ENCODE results near the gene ARHGAP18.
"Not testable (repeated sequence)": the region's sequence is repeated elsewhere in the genome, so short reads cannot be mapped to it uniquely, and the experiment has no call there.

DNA sequence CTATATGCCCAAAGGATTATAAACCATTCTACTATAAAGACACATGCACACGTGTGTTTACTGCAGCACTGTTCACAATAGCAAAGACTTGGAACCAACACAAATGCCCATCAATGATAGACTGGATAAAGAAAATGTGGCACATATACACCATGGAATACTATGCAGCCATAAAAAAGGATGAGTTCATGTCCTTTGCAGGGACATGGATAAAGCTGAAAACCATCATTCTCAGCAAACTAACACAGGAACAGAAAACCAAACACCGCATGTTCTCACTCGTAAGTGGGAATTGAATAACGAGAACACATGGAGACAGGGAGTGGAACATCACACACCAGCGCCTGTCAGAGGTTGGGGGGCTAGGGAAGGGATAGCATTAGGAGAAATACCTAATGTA, 135.4 kb downstream of the ARHGAP18 start:
- TF ChIP-seq EZH2phosphoT487 (IDR thresholded peaks at IDR 0.05; ENCODE audit: unreplicated experiment); CTCF (conservative IDR thresholded peaks at IDR 0.05; ENCODE audit: low read depth in 2 of 2); CREB1 (CRISPR knock-in tag; IDR thresholded peaks at IDR 0.05; ENCODE audit: low read depth); EZH2 (IDR thresholded peaks at IDR 0.05; ENCODE audit: low read depth, unreplicated experiment); NANOG (IDR thresholded peaks at IDR 0.05; ENCODE audit: borderline replicate concordance); POLR2AphosphoS5 (IDR thresholded peaks at IDR 0.05; ENCODE audit: low read depth); ZNF114 (CRISPR knock-in tag; IDR thresholded peaks at IDR 0.05): not testable (repeated sequence)
